BLaER1 treated with 17β-estradiol and CSF1 and Interleukin-3, amounts not matched to agents 10 nM and 100 nM (cell line): ENCODE data around the gene RELN.

Experiments used
- H3K27ac ChIP-seq, 11 experiments: shearing (Covaris generic); formaldehyde crosslinking; 2 replicates each; pipeline ENCODE4 v1.8.1; 2022
- H3K27me3 ChIP-seq, 11 experiments: shearing (Covaris generic); formaldehyde crosslinking; 2 replicates each; pipeline ENCODE4 v1.8.1; 2022
- H3K36me3 ChIP-seq, 11 experiments: shearing (Covaris generic); formaldehyde crosslinking; 2 replicates each; pipeline ENCODE4 v1.8.1; 2022
- H3K4me1 ChIP-seq, 10 experiments: shearing (Covaris generic); formaldehyde crosslinking; 2 replicates each; pipeline ENCODE4 v1.8.1; 2022
- H3K4me2 ChIP-seq, 11 experiments: shearing (Covaris generic); formaldehyde crosslinking; 2 replicates each; pipeline ENCODE4 v1.8.1; 2022
- H3K4me3 ChIP-seq, 10 experiments: shearing (Covaris generic); formaldehyde crosslinking; 2 replicates each; pipeline ENCODE4 v1.8.1; 2022
- H3K9ac ChIP-seq, 11 experiments: shearing (Covaris generic); formaldehyde crosslinking; 2 replicates each; pipeline ENCODE4 v1.8.1; 2022
- H3K9me3 ChIP-seq, 11 experiments: shearing (Covaris generic); formaldehyde crosslinking; replicated peaks in 1 of 11; 2 replicates each; pipeline ENCODE4 v1.8.1; 2022
- H4K20me1 ChIP-seq, 11 experiments: shearing (Covaris generic); formaldehyde crosslinking; 2 replicates each; pipeline ENCODE4 v1.8.1; 2022
- Cebpa-rat ChIP-seq, 11 experiments: shearing (Covaris generic); IDR thresholded peaks; 2 replicates each; pipeline ENCODE4 v1.8.1; 2022

RELN gene

GRCh38 chr7:103613655-103614642, 375.5 kb downstream of the RELN start:
- Histone ChIP-seq H3K27ac (no peak overlapping the region), H3K9me3 (no peaks in the 10 kb centered on the region; a peak in 1 of 22 replicates), H3K4me3 (no peak overlapping the region), H3K9ac (no peak overlapping the region), H3K27me3 (no peaks in the 10 kb centered on the region), H4K20me1 (no peaks in the 10 kb centered on the region), H3K4me1 (peaks cover 0 to 11% (median 0%) of the 10 kb centered on the region in 10 experiments; a peak in 3 of 20 replicates), H3K36me3 (no peaks in the 10 kb centered on the region), H3K4me2 (peak overlapping the region in 2 of 11 experiments; percentile 1 to 50; a peak in 4 of 22 replicates)
- no peak for TF ChIP-seq Cebpa-rat (IDR thresholded peaks at IDR 0.05)

GRCh38 chr7:103609778-103610177, 379.7 kb downstream of the RELN start:
- Histone ChIP-seq H3K9me3 (no peaks in the 10 kb centered on the region; a peak in 1 of 22 replicates), H3K9ac (no peak overlapping the region), H3K27me3 (no peaks in the 10 kb centered on the region), H3K27ac (no peak overlapping the region), H3K4me1 (peaks cover 0 to 11% (median 0%) of the 10 kb centered on the region in 10 experiments; a peak in 3 of 20 replicates), H3K4me2 (no peak overlapping the region), H3K36me3 (no peaks in the 10 kb centered on the region), H4K20me1 (no peaks in the 10 kb centered on the region), H3K4me3 (no peak overlapping the region)
- TF ChIP-seq Cebpa-rat (IDR thresholded peaks at IDR 0.05), result no peak

- Histone ChIP-seq H3K27ac (no peak overlapping the region), H3K36me3 (no peaks in the 10 kb centered on the region), H3K9ac (no peak overlapping the region), H3K9me3 (no peaks in the 10 kb centered on the region), H3K4me2 (no peak overlapping the region), H3K4me1 (no peaks in the 10 kb centered on the region), H3K4me3 (no peak overlapping the region), H3K27me3 (no peaks in the 10 kb centered on the region), H4K20me1 (no peaks in the 10 kb centered on the region)
- TF ChIP-seq Cebpa-rat (IDR thresholded peaks at IDR 0.05), result no peak
These were observed 383.8 kb downstream of the RELN start for GRCh38 chr7:103605640-103606039.

GRCh38 chr7:103598326-103598905, 391.0 kb downstream of the RELN start:
- H3K4me3 ChIP-seq, result no peak overlapping the region

GRCh38 chr7:103597606-103598005, 391.9 kb downstream of the RELN start:
- Histone ChIP-seq H3K36me3 (no peaks in the 10 kb centered on the region), H3K27ac (no peak overlapping the region), H4K20me1 (no peaks in the 10 kb centered on the region), H3K9me3 (no peaks in the 10 kb centered on the region), H3K4me1 (no peaks in the 10 kb centered on the region), H3K4me2 (no peak overlapping the region), H3K27me3 (no peaks in the 10 kb centered on the region), H3K4me3 (no peak overlapping the region), H3K9ac (no peak overlapping the region)
- TF ChIP-seq Cebpa-rat (IDR thresholded peaks at IDR 0.05), result no peak

More at GRCh38 chr7:103598326-103598905, 391.0 kb downstream of the RELN start:
- H3K27ac ChIP-seq, result no peak overlapping the region
- no peak for TF ChIP-seq Cebpa-rat (IDR thresholded peaks at IDR 0.05)
- no peak overlapping the region for H3K9ac ChIP-seq
- H4K20me1 ChIP-seq, result no peaks in the 10 kb centered on the region
- H3K4me1 ChIP-seq, result no peaks in the 10 kb centered on the region
- no peaks in the 10 kb centered on the region for H3K27me3 ChIP-seq
- no peaks in the 10 kb centered on the region for H3K36me3 ChIP-seq
- no peaks in the 10 kb centered on the region for H3K9me3 ChIP-seq
- H3K4me2 ChIP-seq, result no peak overlapping the region

GRCh38 chr7:103594186-103594585, 395.3 kb downstream of the RELN start:
- H3K4me1 ChIP-seq, result no peaks in the 10 kb centered on the region
- H3K27me3 ChIP-seq, result no peaks in the 10 kb centered on the region
- H3K4me2 ChIP-seq, result no peak overlapping the region
- H3K4me3 ChIP-seq, result no peak overlapping the region
- no peaks in the 10 kb centered on the region for H3K36me3 ChIP-seq
- H3K9ac ChIP-seq, result no peak overlapping the region
- no peaks in the 10 kb centered on the region for H3K9me3 ChIP-seq
- no peak overlapping the region for H3K27ac ChIP-seq
- TF ChIP-seq Cebpa-rat (IDR thresholded peaks at IDR 0.05), result no peak
- no peaks in the 10 kb centered on the region for H4K20me1 ChIP-seq

GRCh38 chr7:103593691-103594090, 395.8 kb downstream of the RELN start:
- H3K4me1 ChIP-seq, result no peaks in the 10 kb centered on the region
- no peaks in the 10 kb centered on the region for H4K20me1 ChIP-seq

GRCh38 chr7:103592844-103593243, 396.6 kb downstream of the RELN start:
- H3K4me2 ChIP-seq, result no peak overlapping the region
- no peak overlapping the region for H3K4me3 ChIP-seq
- H3K4me1 ChIP-seq, result no peaks in the 10 kb centered on the region
- no peak for TF ChIP-seq Cebpa-rat (IDR thresholded peaks at IDR 0.05)
- H3K36me3 ChIP-seq, result no peaks in the 10 kb centered on the region
- H3K9me3 ChIP-seq, result no peaks in the 10 kb centered on the region
- H4K20me1 ChIP-seq, result no peaks in the 10 kb centered on the region
- H3K9ac ChIP-seq, result no peak overlapping the region
- no peaks in the 10 kb centered on the region for H3K27me3 ChIP-seq
- H3K27ac ChIP-seq, result no peak overlapping the region

More at GRCh38 chr7:103593691-103594090, 395.8 kb downstream of the RELN start:
- H3K27ac ChIP-seq, result no peak overlapping the region
- H3K36me3 ChIP-seq, result no peaks in the 10 kb centered on the region
- no peak for TF ChIP-seq Cebpa-rat (IDR thresholded peaks at IDR 0.05)
- no peak overlapping the region for H3K9ac ChIP-seq
- H3K4me3 ChIP-seq, result no peak overlapping the region
- H3K4me2 ChIP-seq, result no peak overlapping the region
- H3K27me3 ChIP-seq, result no peaks in the 10 kb centered on the region
- no peaks in the 10 kb centered on the region for H3K9me3 ChIP-seq

- H3K27me3 ChIP-seq, result no peaks in the 10 kb centered on the region
- no peak overlapping the region for H3K9ac ChIP-seq
- H3K4me1 ChIP-seq, result no peaks in the 10 kb centered on the region
- no peak overlapping the region for H3K4me2 ChIP-seq
- H4K20me1 ChIP-seq, result no peaks in the 10 kb centered on the region
- no peaks in the 10 kb centered on the region for H3K36me3 ChIP-seq
- H3K4me3 ChIP-seq, result no peak overlapping the region
- H3K27ac ChIP-seq, result no peak overlapping the region
- no peak for TF ChIP-seq Cebpa-rat (IDR thresholded peaks at IDR 0.05)
- H3K9me3 ChIP-seq, result no peaks in the 10 kb centered on the region
These were observed 397.3 kb downstream of the RELN start for GRCh38 chr7:103592187-103592586.
